ENCODE results near the gene CALHM2. TPM values are rescaled to one million over a fixed set of nuclear protein-coding genes. Genes with fewer than 3 reads are reported as not detected.
"Not testable (repeated sequence)": the region's sequence is repeated elsewhere in the genome, so short reads cannot be mapped to it uniquely, and the experiment has no call there.

CALHM2 gene
- total RNA-seq, 2 donors from 2014 or later = 98.4 to 113 TPM

DNA sequence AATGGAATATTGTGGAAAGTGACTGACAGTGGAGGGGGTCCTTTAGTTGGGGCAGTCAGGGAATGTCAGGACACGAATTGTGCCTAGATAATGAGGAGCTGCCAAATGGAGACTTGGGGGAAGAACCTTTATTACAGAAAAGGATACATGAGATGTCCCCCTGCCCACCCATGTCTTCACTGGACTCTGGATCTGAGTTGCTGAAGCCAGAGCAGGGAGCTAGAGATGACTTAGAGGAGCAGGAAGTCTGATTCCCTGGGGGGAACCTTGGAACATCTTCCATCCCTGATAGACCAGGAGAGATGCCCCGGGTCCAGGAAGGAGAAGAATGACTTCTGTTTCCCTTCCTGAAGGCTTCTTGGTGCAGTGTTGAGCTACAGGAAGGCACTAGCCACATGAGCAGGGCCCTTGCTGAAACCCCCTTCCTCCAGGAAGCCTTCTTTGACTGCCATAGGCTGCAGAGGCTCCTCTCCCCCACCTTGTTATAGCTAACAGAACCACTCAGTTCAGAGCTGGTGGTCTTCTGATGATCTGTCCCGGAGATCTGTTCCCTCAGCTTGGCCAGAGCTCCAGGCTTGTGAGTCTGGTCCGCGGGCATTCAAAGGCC is 40.6 kb upstream of the CALHM2 start:
- TF ChIP-seq CTCF (IDR thresholded peaks at IDR 0.05) = no peak
- no peaks in the 10 kb centered on the region for H3K9me3 ChIP-seq
- H3K36me3 ChIP-seq = no peaks in the 10 kb centered on the region
- ATAC-seq (ENCODE audit: insufficient number of reproducible peaks, low FRiP score, low read depth) = no peak
- no peak overlapping the region for H3K27ac ChIP-seq
- H3K27me3 ChIP-seq (replicated peaks; ENCODE audit: insufficient read depth) = no peaks in the 10 kb centered on the region
- peaks cover 5 to 18% of the 10 kb centered on the region in 2 donors for H3K4me1 ChIP-seq (ENCODE audit: control insufficient read depth in 1 of 2, low read depth in 2 of 2)
- no peak overlapping the region for H3K4me3 ChIP-seq
- no peak for DNase-seq (ENCODE audit: low spot score)

- Histone ChIP-seq H3K36me3 (no peaks in the 10 kb centered on the region), H3K9me3 (no peaks in the 10 kb centered on the region), H3K27me3 (replicated peaks; ENCODE audit: insufficient read depth) (no peaks in the 10 kb centered on the region), H3K4me3 (no peak overlapping the region), H3K27ac (no peak overlapping the region), H3K4me1 (ENCODE audit: control insufficient read depth in 1 of 2, low read depth in 2 of 2) (peaks cover 5 to 18% of the 10 kb centered on the region in 2 donors)
- no peak for TF ChIP-seq CTCF (IDR thresholded peaks at IDR 0.05)
- DNase-seq (ENCODE audit: low spot score) = no peak
- no peak for ATAC-seq (ENCODE audit: insufficient number of reproducible peaks, low FRiP score, low read depth)
Observed at GRCh38 chr10:103491729-103492364, 39.7 kb upstream of the CALHM2 start.

DNA sequence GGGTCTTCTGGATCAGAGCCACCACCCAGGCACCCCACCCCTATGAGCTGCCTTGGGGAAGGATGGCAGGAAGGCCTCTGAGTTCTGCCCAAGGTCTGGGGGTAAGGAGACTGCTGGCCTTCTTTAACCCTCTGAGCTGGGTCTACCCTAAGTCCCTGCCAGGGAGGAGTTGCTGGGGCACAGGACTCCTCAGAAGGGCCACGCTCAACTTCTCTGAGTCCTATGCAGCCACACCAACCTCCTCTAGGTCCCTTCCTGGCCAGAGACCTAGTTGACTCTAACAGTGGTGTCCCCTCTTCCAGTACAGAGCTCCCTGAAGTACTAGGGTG is 38.8 kb upstream of the CALHM2 start:
- no peak overlapping the region for H3K27ac ChIP-seq
- H3K4me1 ChIP-seq (ENCODE audit: control insufficient read depth in 1 of 2, low read depth in 2 of 2) = peaks cover 5 to 18% of the 10 kb centered on the region in 2 donors
- no peaks in the 10 kb centered on the region for H3K36me3 ChIP-seq
- no peaks in the 10 kb centered on the region for H3K27me3 ChIP-seq (replicated peaks; ENCODE audit: insufficient read depth)
- no peaks in the 10 kb centered on the region for H3K9me3 ChIP-seq
- no peak overlapping the region for H3K4me3 ChIP-seq
- TF ChIP-seq CTCF (IDR thresholded peaks at IDR 0.05) = no peak
- ATAC-seq (ENCODE audit: insufficient number of reproducible peaks, low FRiP score, low read depth) (no peak), DNase-seq (ENCODE audit: low spot score) (no peak)

DNA sequence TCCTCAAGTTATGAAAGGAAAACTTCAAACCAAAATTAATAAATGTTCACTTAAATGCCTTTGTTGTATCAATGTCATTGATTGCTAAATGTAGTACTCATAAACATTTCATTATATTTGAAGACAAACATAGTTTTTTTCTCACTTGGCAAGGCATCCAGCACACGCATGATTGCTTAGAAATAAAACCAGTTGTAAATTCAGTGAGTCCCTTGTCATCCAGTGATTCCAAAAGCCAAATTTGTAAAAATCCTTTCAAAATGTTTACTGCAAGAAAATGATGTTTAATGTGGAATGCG is 35.2 kb upstream of the CALHM2 start:
- Histone ChIP-seq H3K27me3 (replicated peaks; ENCODE audit: insufficient read depth) (no peaks in the 10 kb centered on the region), H3K27ac (no peak overlapping the region), H3K4me1 (ENCODE audit: control insufficient read depth in 1 of 2, low read depth in 2 of 2) (no peaks in the 10 kb centered on the region), H3K36me3 (no peaks in the 10 kb centered on the region), H3K9me3 (no peaks in the 10 kb centered on the region), H3K4me3 (no peak overlapping the region)
- no peak for ATAC-seq (ENCODE audit: insufficient number of reproducible peaks, low FRiP score, low read depth)
- TF ChIP-seq CTCF (IDR thresholded peaks at IDR 0.05) = no peak
- DNase-seq (ENCODE audit: low spot score) = no peak

GRCh38 chr10:103486635-103487409 is 34.7 kb upstream of the CALHM2 start:
- not testable (repeated sequence) for DNase-seq (ENCODE audit: low spot score); ATAC-seq (ENCODE audit: insufficient number of reproducible peaks, low FRiP score, low read depth); H3K27me3 ChIP-seq (replicated peaks; ENCODE audit: insufficient read depth); H3K4me1 ChIP-seq (ENCODE audit: control insufficient read depth in 1 of 2, low read depth in 2 of 2); H3K9me3 ChIP-seq; H3K4me3 ChIP-seq; H3K36me3 ChIP-seq; H3K27ac ChIP-seq
